GM18867 (cell line): ENCODE results near the gene EPN1.
A peak's percentile ranks its signal among the peaks of the same experiment; 100 is the strongest.

Source experiments
- ATAC-seq: cut with Tn5 transposase; IDR thresholded peaks from one replicate; pipeline ENCODE4 v1.9.1; 2021; ENCODE audit warnings: mild to moderate bottlenecking, moderate library complexity; ENCODE audit not compliant: unreplicated experiment

EPN1 gene

GRCh38 chr19:55678121-55678671, 3.2 kb downstream of the EPN1 start:
- ATAC-seq, result peak; percentile 71

GRCh38 chr19:55679343-55680257, 4.6 kb downstream of the EPN1 start:
- no peak for ATAC-seq

- ATAC-seq, result no peak
Measured at GRCh38 chr19:55680339-55681130, 5.5 kb downstream of the EPN1 start.

GRCh38 chr19:55681131-55682092, 6.4 kb downstream of the EPN1 start:
- no peak for ATAC-seq

GRCh38 chr19:55683449-55684261, 8.6 kb downstream of the EPN1 start:
- ATAC-seq, result no peak

GRCh38 chr19:55684946-55685681, 10.1 kb downstream of the EPN1 start:
- no peak for ATAC-seq

- ATAC-seq, result no peak
Measured at GRCh38 chr19:55685776-55686175, 10.8 kb downstream of the EPN1 start.

GRCh38 chr19:55686311-55687050, 11.5 kb downstream of the EPN1 start:
- no peak for ATAC-seq

- ATAC-seq, result no peak
Measured at GRCh38 chr19:55687281-55688201, 12.5 kb downstream of the EPN1 start.

GRCh38 chr19:55688422-55689218, 13.6 kb downstream of the EPN1 start:
- ATAC-seq, result no peak

GRCh38 chr19:55689411-55690108, 14.5 kb downstream of the EPN1 start:
- ATAC-seq, result no peak

- ATAC-seq, result no peak
Measured at GRCh38 chr19:55690109-55690768, 15.2 kb downstream of the EPN1 start.

- no peak for ATAC-seq
Measured at GRCh38 chr19:55690769-55691545, 15.9 kb downstream of the EPN1 start.
